Neural cell (in vitro differentiated cells): Measurements from ENCODE around the gene SURF1.

Source experiments
- CTCF ChIP-seq: fragments of 450-650 bp; IDR thresholded peaks from 2 replicates; pipeline ENCODE4 v1.5.1; 2014; ENCODE audit warnings: antibody characterized with exemption, mild to moderate bottlenecking, moderate library complexity; ENCODE audit not compliant: poor library complexity, severe bottlenecking
- EZH2 ChIP-seq: fragments of 200-600, 300-800 bp; shearing (Covaris generic), sonication (generic); IDR thresholded peaks from 2 replicates; pipeline ENCODE4 v1.6.1; 2014; ENCODE audit warnings: antibody characterized with exemption, low read length, borderline replicate concordance, mild to moderate bottlenecking; ENCODE audit not compliant: insufficient read depth, poor library complexity, severe bottlenecking
- SMC3 ChIP-seq: fragments of 450-650 bp; conservative IDR thresholded peaks from 2 replicates; pipeline ENCODE4 v1.6.1; 2014; ENCODE audit warnings: antibody characterized with exemption, mild to moderate bottlenecking, moderate library complexity; ENCODE audit not compliant: poor library complexity

GRCh38 chr9:133354766-133355165, 1.5 kb downstream of the SURF1 start:
- TF ChIP-seq CTCF (no peak), SMC3 (no peak), EZH2 (no peak)
